Keratinocyte (primary cell): ENCODE results near the gene NTN3. TPM values are rescaled to one million over a fixed set of nuclear protein-coding genes. Genes with fewer than 3 reads are reported as not detected.

Source experiments
- DNase-seq: peaks from one replicate; pipeline ENCODE4 v3.0.0-alpha.2; 2011; ENCODE audit warnings: low read depth, missing footprints, low spot score
- FAIRE-seq: peaks from 2 replicates; lab custom pipeline; 2011; peaks lifted over from hg19 to GRCh38; lab: Jason Lieb, UNC
- H2AFZ ChIP-seq: 2 replicates; pipeline ENCODE4 v1.6.0; 2012; ENCODE audit warnings: low read length, control low read depth, inconsistent platforms; ENCODE audit not compliant: control insufficient read depth
- H3K27ac ChIP-seq: 2 replicates; pipeline ENCODE4 v1.5.1; 2011; ENCODE audit warnings: low read length; ENCODE audit not compliant: control insufficient read depth, insufficient read depth
- H3K27me3 ChIP-seq: 3 replicates; pipeline ENCODE4 v1.6.0; 2011; ENCODE audit warnings: low read length; ENCODE audit not compliant: control insufficient read depth, insufficient read depth; ENCODE audit errors: extremely low read depth
- H3K36me3 ChIP-seq, 2 experiments: 2 replicates in 1 of 2; 3 replicates in 1 of 2; pipeline ENCODE4 v1.5.1; 2011; ENCODE audit warnings: low read length in 2 of 2, mild to moderate bottlenecking in 1 of 2; ENCODE audit not compliant: control insufficient read depth in 2 of 2, insufficient read depth in 2 of 2; ENCODE audit errors: extremely low read depth in 1 of 2
- H3K4me1 ChIP-seq: 3 replicates; pipeline ENCODE4 v1.5.1; 2011; ENCODE audit warnings: low read length; ENCODE audit not compliant: control insufficient read depth, insufficient read depth; ENCODE audit errors: extremely low read depth
- H3K4me2 ChIP-seq: 3 replicates; pipeline ENCODE4 v1.6.0; 2011; ENCODE audit warnings: low read depth, low read length; ENCODE audit not compliant: control insufficient read depth, insufficient read depth; ENCODE audit errors: extremely low read depth
- H3K4me3 ChIP-seq, 3 experiments: fragments of 200-600 bp in 1 of 3; sonication (generic) in 1 of 3; 2 replicates in 2 of 3; 3 replicates in 1 of 3; pipeline ENCODE4 v1.5.1; 2011 to 2016; ENCODE audit warnings: low read length in 3 of 3, mild to moderate bottlenecking in 3 of 3, control low read depth in 2 of 3, inconsistent platforms in 1 of 3, low read depth in 1 of 3, mixed read lengths in 1 of 3, mixed run types in 1 of 3, moderate library complexity in 1 of 3; ENCODE audit not compliant: control insufficient read depth in 2 of 3, insufficient read depth in 2 of 3; ENCODE audit errors: extremely low read depth in 1 of 3
- H3K79me2 ChIP-seq: 2 replicates; pipeline ENCODE4 v1.6.0; 2012; ENCODE audit warnings: low read length; ENCODE audit not compliant: control insufficient read depth, insufficient read depth
- H3K9ac ChIP-seq: 3 replicates; pipeline ENCODE4 v1.6.0; 2011; ENCODE audit warnings: low read length; ENCODE audit not compliant: control insufficient read depth, insufficient read depth; ENCODE audit errors: extremely low read depth
- H3K9me1 ChIP-seq: 3 replicates; pipeline ENCODE4 v1.6.0; 2011; ENCODE audit warnings: low read length; ENCODE audit not compliant: control insufficient read depth, insufficient read depth; ENCODE audit errors: extremely low read depth
- H3K9me3 ChIP-seq: 2 replicates; pipeline ENCODE4 v1.5.1; 2012; ENCODE audit warnings: low read depth, low read length; ENCODE audit not compliant: control insufficient read depth
- H4K20me1 ChIP-seq: 3 replicates; pipeline ENCODE4 v1.6.0; 2011; ENCODE audit warnings: low read length; ENCODE audit not compliant: control insufficient read depth, insufficient read depth; ENCODE audit errors: extremely low read depth
- CTCF ChIP-seq, 3 experiments: IDR thresholded peaks in 1 of 3; conservative IDR thresholded peaks in 1 of 3; optimal IDR thresholded peaks in 1 of 3; 2 replicates in 2 of 3; 3 replicates in 1 of 3; pipeline versions ENCODE3 to v1.5.1; 2011; ENCODE audit warnings: low read length in 3 of 3, mild to moderate bottlenecking in 3 of 3, moderate library complexity in 2 of 3, control low read depth in 1 of 3, inconsistent platforms in 1 of 3; ENCODE audit not compliant: insufficient read depth in 2 of 3; ENCODE audit errors: extremely low read depth in 1 of 3
- EZH2 ChIP-seq: IDR thresholded peaks from one replicate; pipeline ENCODE4 v1.6.1; 2012; ENCODE audit warnings: inconsistent platforms, mild to moderate bottlenecking, low read length, moderate library complexity
- dilution Hi-C: fragments of 300-500 bp; cut with MboI; formaldehyde crosslinking; loops from one replicate; pipeline ENCODE4 v1.7.0; 2020; ENCODE audit warnings: low sequenced_read_pairs; ENCODE audit not compliant: extremely low pct_ligation_motif_present
- polyA plus RNA-seq, 5 experiments: library from polyadenylated mRNA; depleted of rRNA in 3 of 5; stranded (reverse) in 3 of 5; stranded (forward) in 1 of 5; unstranded in 1 of 5; fragments of >200 nt; gene quantifications; 1 replicate in 1 of 5; 2 replicates in 3 of 5; 3 replicates in 1 of 5; pipeline versions ENCODE4 v1.2.1 to v1.2.3, GENCODE V29; 2011 to 2012; ENCODE audit warnings: missing spikeins in 2 of 5, low read depth in 1 of 5, low replicate concordance in 1 of 5

Gene NTN3
- polyA plus RNA-seq, 1 donor (not counting 4 experiments of a cell fraction or from before 2014, with no cell fraction given), result not detected

GRCh38 chr16:2464333-2464732 lies 6.8 kb upstream of the NTN3 start:
- dilution Hi-C loops, result no loop called here
- no peaks in the 10 kb centered on the region for H4K20me1 ChIP-seq
- FAIRE-seq (no peak), DNase-seq (no peak)
- H3K27me3 ChIP-seq, result peaks cover 3% of the 10 kb centered on the region
- H3K9ac ChIP-seq, result no peak overlapping the region
- H3K79me2 ChIP-seq, result no peaks in the 10 kb centered on the region
- no peaks in the 10 kb centered on the region for H3K9me1 ChIP-seq
- no peak overlapping the region for H3K4me3 ChIP-seq
- H3K27ac ChIP-seq, result no peak overlapping the region
- H3K36me3 ChIP-seq, result no peaks in the 10 kb centered on the region
- TF ChIP-seq CTCF (optimal IDR thresholded peaks at IDR 0.05 in 1 of 3, IDR thresholded peaks at IDR 0.05 in 1 of 3, conservative IDR thresholded peaks at IDR 0.05 in 1 of 3; ENCODE audit: extremely low read depth in 1 of 3, insufficient read depth in 2 of 3, low read length in 3 of 3), result no peak
- no peak for TF ChIP-seq EZH2
- H3K4me1 ChIP-seq, result peaks cover 12% of the 10 kb centered on the region
- no peak overlapping the region for H2AFZ ChIP-seq
- no peak overlapping the region for H3K4me2 ChIP-seq
- H3K9me3 ChIP-seq, result no peaks in the 10 kb centered on the region

- no peak for DNase-seq
- Histone ChIP-seq H3K79me2 (no peaks in the 10 kb centered on the region), H2AFZ (no peak overlapping the region), H3K4me2 (no peak overlapping the region), H3K4me3 (no peak overlapping the region), H3K9me3 (no peaks in the 10 kb centered on the region), H3K27ac (no peak overlapping the region), H3K4me1 (peaks cover 5% of the 10 kb centered on the region), H3K36me3 (no peaks in the 10 kb centered on the region), H4K20me1 (no peaks in the 10 kb centered on the region), H3K9me1 (no peaks in the 10 kb centered on the region), H3K27me3 (peaks cover 16% of the 10 kb centered on the region), H3K9ac (no peak overlapping the region)
- TF ChIP-seq CTCF (optimal IDR thresholded peaks at IDR 0.05 in 1 of 3, IDR thresholded peaks at IDR 0.05 in 1 of 3, conservative IDR thresholded peaks at IDR 0.05 in 1 of 3; ENCODE audit: extremely low read depth in 1 of 3, insufficient read depth in 2 of 3, low read length in 3 of 3), result peak; percentile 10 to 39 (median 24)
- no peak for TF ChIP-seq EZH2
- FAIRE-seq, result no peak
- dilution Hi-C loops, result no loop called here
Observed at GRCh38 chr16:2465653-2466415, 5.3 kb upstream of the NTN3 start.
